Fibroblast of peridontal ligament (primary cell): Measurements from ENCODE around the gene PLXNB2.

Source experiments
- DNase-seq: peaks from one replicate; pipeline ENCODE4 v3.0.0-alpha.2; 2010; ENCODE audit errors: extremely low read depth

The PLXNB2 gene

GRCh38 chr22:50266994-50267393 is 40.5 kb downstream of the PLXNB2 start:
- DNase-seq, result no peak

GRCh38 chr22:50264946-50265669 is 42.3 kb downstream of the PLXNB2 start:
- no peak for DNase-seq

- no peak for DNase-seq
Observed at GRCh38 chr22:50264104-50264745, 43.2 kb downstream of the PLXNB2 start.

- DNase-seq, result no peak
Observed at GRCh38 chr22:50262973-50263617, 44.4 kb downstream of the PLXNB2 start.

GRCh38 chr22:50262460-50262911 is 45.0 kb downstream of the PLXNB2 start:
- no peak for DNase-seq

- no peak for DNase-seq
Observed at GRCh38 chr22:50261615-50262459, 45.6 kb downstream of the PLXNB2 start, which contains the start of gene MAPK12. MAPK12 (minus strand) TSS chr22:50261683; CDS start chr22:50261509, 174 bp downstream.

GRCh38 chr22:50260801-50261614 is 46.4 kb downstream of the PLXNB2 start:
- peak; percentile 58 for DNase-seq

- DNase-seq, result no peak
Observed at GRCh38 chr22:50260434-50260800, 47.0 kb downstream of the PLXNB2 start.

GRCh38 chr22:50259302-50259701 is 48.1 kb downstream of the PLXNB2 start:
- DNase-seq, result no peak

- DNase-seq, result no peak
Observed at GRCh38 chr22:50258361-50259292, 48.8 kb downstream of the PLXNB2 start.

- no peak for DNase-seq
Observed at GRCh38 chr22:50257451-50258360, 49.7 kb downstream of the PLXNB2 start.

GRCh38 chr22:50257041-50257440 is 50.4 kb downstream of the PLXNB2 start:
- DNase-seq, result no peak

GRCh38 chr22:50256258-50256862 is 51.1 kb downstream of the PLXNB2 start:
- DNase-seq, result no peak

- no peak for DNase-seq
Observed at GRCh38 chr22:50255607-50256006, 51.8 kb downstream of the PLXNB2 start.

- no peak for DNase-seq
Observed at GRCh38 chr22:50255099-50255498, 52.3 kb downstream of the PLXNB2 start.

GRCh38 chr22:50253941-50254340 is 53.5 kb downstream of the PLXNB2 start:
- no peak for DNase-seq

GRCh38 chr22:50253046-50253915 is 54.2 kb downstream of the PLXNB2 start:
- no peak for DNase-seq
